Liver (tissue), 9 donors: ENCODE results near the gene SLC38A11. TPM values are rescaled to one million over a fixed set of nuclear protein-coding genes. Genes with fewer than 3 reads are reported as not detected.
A peak's percentile ranks its signal among the peaks of the same experiment; 100 is the strongest.

Source experiments
- DNase-seq: peaks from one replicate; pipeline ENCODE4 v3.0.0-alpha.2; 2017; ENCODE audit warnings: low spot score
- H3K27ac ChIP-seq, 2 donors: one replicate each; pipeline ENCODE4 v1.7.0; 2013; ENCODE audit warnings: inconsistent platforms in 2 of 2, low read length in 2 of 2, control low read depth in 1 of 2, low read depth in 1 of 2, mild to moderate bottlenecking in 1 of 2
- H3K27me3 ChIP-seq, 4 donors: one replicate each; pipeline versions ENCODE4 v1.6.1 to v1.7.0; 2013; ENCODE audit warnings: low read length in 3 of 4, inconsistent platforms in 1 of 4, mild to moderate bottlenecking in 1 of 4, moderate library complexity in 1 of 4; ENCODE audit not compliant: control insufficient read depth in 4 of 4, insufficient read depth in 4 of 4
- H3K36me3 ChIP-seq, 4 donors: one replicate each; pipeline versions ENCODE4 v1.6.1 to v1.7.0; 2013; ENCODE audit warnings: low read length in 3 of 4, mild to moderate bottlenecking in 3 of 4, low read depth in 1 of 4, moderate library complexity in 1 of 4; ENCODE audit not compliant: control insufficient read depth in 4 of 4, insufficient read depth in 3 of 4
- H3K4me1 ChIP-seq, 4 donors: one replicate each; pipeline versions ENCODE4 v1.6.1 to v1.7.0; 2013; ENCODE audit warnings: low read length in 3 of 4, mild to moderate bottlenecking in 3 of 4, moderate library complexity in 1 of 4; ENCODE audit not compliant: control insufficient read depth in 4 of 4, insufficient read depth in 4 of 4
- H3K4me3 ChIP-seq, 3 donors: one replicate each; pipeline versions ENCODE4 v1.6.1 to v1.7.0; 2013; ENCODE audit warnings: low read length in 3 of 3, control low read depth in 1 of 3, low read depth in 1 of 3, mild to moderate bottlenecking in 1 of 3
- H3K9ac ChIP-seq, 2 donors: one replicate each; pipeline ENCODE4 v1.7.0; 2013; ENCODE audit warnings: low read length in 2 of 2, mild to moderate bottlenecking in 2 of 2, moderate library complexity in 2 of 2, control low read depth in 1 of 2, low read depth in 1 of 2
- H3K9me3 ChIP-seq, 4 donors: one replicate each; pipeline versions ENCODE4 v1.6.1 to v1.7.0; 2013; ENCODE audit warnings: low read length in 3 of 4; ENCODE audit not compliant: control insufficient read depth in 4 of 4
- ATF3 ChIP-seq: IDR thresholded peaks from 2 replicates; pipeline ENCODE4 v1.6.1; 2016; ENCODE audit warnings: antibody characterized with exemption
- CTCF ChIP-seq: fragments of 150-350 bp; IDR thresholded peaks from 2 replicates; pipeline ENCODE4 v1.5.1; 2017; ENCODE audit warnings: improper control_type of control experiment, low read depth, low read length; ENCODE audit not compliant: missing input control
- EGR1 ChIP-seq, 2 donors: IDR thresholded peaks; 2 replicates each; pipeline ENCODE4 v1.6.1; 2016 to 2018; ENCODE audit warnings: antibody characterized with exemption in 2 of 2, low read depth in 2 of 2
- FOXA1 ChIP-seq: IDR thresholded peaks from 2 replicates; pipeline ENCODE4 v1.6.1; 2016; ENCODE audit warnings: antibody characterized with exemption
- FOXA2 ChIP-seq: IDR thresholded peaks from 2 replicates; pipeline ENCODE4 v1.6.1; 2016; ENCODE audit warnings: antibody characterized with exemption
- GABPA ChIP-seq, 2 donors: IDR thresholded peaks in 1 of 2; conservative IDR thresholded peaks in 1 of 2; 2 replicates each; pipeline ENCODE4 v1.6.1; 2016; ENCODE audit warnings: antibody characterized with exemption in 2 of 2, mild to moderate bottlenecking in 1 of 2, moderate library complexity in 1 of 2
- HNF4G ChIP-seq: IDR thresholded peaks from 2 replicates; pipeline ENCODE4 v1.6.1; 2016; ENCODE audit warnings: antibody characterized with exemption
- JUND ChIP-seq, 2 donors: IDR thresholded peaks; 2 replicates each; pipeline ENCODE4 v1.6.1; 2016; ENCODE audit warnings: antibody characterized with exemption in 2 of 2
- MAX ChIP-seq: IDR thresholded peaks from 2 replicates; pipeline ENCODE4 v1.6.1; 2016; ENCODE audit warnings: antibody characterized with exemption
- NR2F2 ChIP-seq: IDR thresholded peaks from 2 replicates; pipeline ENCODE4 v1.6.1; 2016; ENCODE audit warnings: antibody characterized with exemption
- RAD21 ChIP-seq, 2 donors: IDR thresholded peaks; 2 replicates each; pipeline ENCODE4 v1.6.1; 2016; ENCODE audit warnings: antibody characterized with exemption in 2 of 2, mild to moderate bottlenecking in 2 of 2
- REST ChIP-seq: IDR thresholded peaks from 2 replicates; pipeline ENCODE4 v1.6.1; 2016; ENCODE audit warnings: antibody characterized with exemption, mild to moderate bottlenecking
- RXRA ChIP-seq, 2 donors: IDR thresholded peaks; 2 replicates each; pipeline ENCODE4 v1.6.1; 2017 to 2018; ENCODE audit warnings: antibody characterized with exemption in 2 of 2, mild to moderate bottlenecking in 1 of 2
- SP1 ChIP-seq: IDR thresholded peaks from 2 replicates; pipeline ENCODE4 v1.6.1; 2018; ENCODE audit warnings: antibody characterized with exemption, mild to moderate bottlenecking
- TAF1 ChIP-seq: conservative IDR thresholded peaks from 2 replicates; pipeline ENCODE4 v1.6.1; 2016; ENCODE audit warnings: antibody characterized with exemption, mild to moderate bottlenecking
- YY1 ChIP-seq: IDR thresholded peaks from 2 replicates; pipeline ENCODE4 v1.6.1; 2016; ENCODE audit warnings: antibody characterized with exemption, mild to moderate bottlenecking
- ZBTB33 ChIP-seq: IDR thresholded peaks from 2 replicates; pipeline ENCODE4 v1.6.1; 2016; ENCODE audit warnings: antibody characterized with exemption
- WGBS: extraction: QIAGEN DNeasy Blood & Tissue Kit; methylation state at CpG from one replicate; pipeline ENCODE4 v1.1.7; 2013; 5-methylcytosine and 5-hydroxymethylcytosine counted together
- polyA plus RNA-seq, 2 donors: library from polyadenylated mRNA; stranded (reverse) in 1 of 2; unstranded in 1 of 2; fragments of 200-250 nt in 1 of 2; fragments of >200 nt in 1 of 2; fragmentation: Nextera tagmentation in 1 of 2; extraction: Ambion mirVana in 1 of 2; gene quantifications; one replicate each; pipeline versions ENCODE4 v1.2.1 to v1.2.3, GENCODE V29; 2013 to 2015
- total RNA-seq, 2 donors: library from RNA; depleted of rRNA; stranded (reverse); fragments of >200 nt; gene quantifications; one replicate each; pipeline ENCODE4 v1.2.3, GENCODE V29; 2014
- donor health status: healthy.
- donor health status: healthy.
- donor health status: healthy.
- donor health status: healthy.
- donor health status: healthy.

The SLC38A11 gene
- total and polyA plus RNA-seq, 4 donors, result 0.54 to 3.3 (median 2.3) TPM

GRCh38 chr2:164877169-164877568 is 78.2 kb downstream of the SLC38A11 start:
- no peak for DNase-seq
- WGBS, result 56% methylated on average over 4 of the region's 4 CpGs
- peak overlapping the region; percentile 0 to 44 (median 21) for H3K4me3 ChIP-seq
- no peaks in the 10 kb centered on the region for H3K9me3 ChIP-seq
- H3K36me3 ChIP-seq, result no peaks in the 10 kb centered on the region
- TF ChIP-seq NR2F2, result no peak
- TF ChIP-seq YY1, result no peak
- no peak for TF ChIP-seq ZBTB33
- TF ChIP-seq GABPA (IDR thresholded peaks at IDR 0.05 in 1 of 2, conservative IDR thresholded peaks at IDR 0.05 in 1 of 2), result no peak
- TF ChIP-seq EGR1 (IDR thresholded peaks at IDR 0.05; ENCODE audit: low read depth in 2 of 2), result no peak
- TF ChIP-seq CTCF, result no peak
- no peak for TF ChIP-seq ATF3
- no peak for TF ChIP-seq HNF4G
- no peak for TF ChIP-seq SP1
- peaks cover 7 to 51% (median 47%) of the 10 kb centered on the region in 4 donors for H3K4me1 ChIP-seq
- no peaks in the 10 kb centered on the region for H3K27me3 ChIP-seq
- peak overlapping the region; percentile 66 to 75 for H3K27ac ChIP-seq
- peak overlapping the region in 1 of 2 donors; percentile 27 for H3K9ac ChIP-seq

GRCh38 chr2:164875334-164876205 is 79.8 kb downstream of the SLC38A11 start:
- H3K9ac ChIP-seq, result peak overlapping the region in 1 of 2 donors; percentile 58
- H3K4me1 ChIP-seq, result peaks cover 7 to 57% (median 53%) of the 10 kb centered on the region in 4 donors
- H3K27me3 ChIP-seq, result no peaks in the 10 kb centered on the region
- peak overlapping the region; percentile 44 to 66 for H3K27ac ChIP-seq
- no peaks in the 10 kb centered on the region for H3K9me3 ChIP-seq
- WGBS, result 40% methylated on average over 10 of the region's 10 CpGs
- DNase-seq, result no peak
- H3K36me3 ChIP-seq, result no peaks in the 10 kb centered on the region
- H3K4me3 ChIP-seq, result no peak overlapping the region
- TF ChIP-seq RXRA (IDR thresholded peaks at IDR 0.05) (peak; percentile 92 to 97), MAX (peak; percentile 65), EGR1 (IDR thresholded peaks at IDR 0.05; ENCODE audit: low read depth in 2 of 2) (peak in 1 of 2 donors; percentile 67), SP1 (peak; percentile 91), ATF3 (peak; percentile 9), FOXA2 (peak; percentile 10), CTCF (no peak), JUND (IDR thresholded peaks at IDR 0.05) (peak; percentile 57 to 66), RAD21 (IDR thresholded peaks at IDR 0.05) (peak in 1 of 2 donors; percentile 45), REST (peak; percentile 62), HNF4G (peak; percentile 57), GABPA (IDR thresholded peaks at IDR 0.05 in 1 of 2, conservative IDR thresholded peaks at IDR 0.05 in 1 of 2) (no peak), NR2F2 (peak; percentile 31), TAF1 (peak; percentile 34), FOXA1 (peak; percentile 12), YY1 (peak; percentile 75)
